GM19193 (cell line): ENCODE measurements around the gene CA4.

Experiments
- POLR2A ChIP-seq: IDR thresholded peaks from 4 replicates; pipeline ENCODE4 v1.6.1; 2011; ENCODE audit not compliant: insufficient read depth, insufficient read length; ENCODE audit errors: extremely low read depth

CA4 gene

GRCh38 chr17:60154616-60155426 lies 5.0 kb downstream of the CA4 start:
- no peak for TF ChIP-seq POLR2A

- TF ChIP-seq POLR2A = no peak
These were observed 5.6 kb downstream of the CA4 start for GRCh38 chr17:60155427-60155814.

- no peak for TF ChIP-seq POLR2A
These were observed 6.0 kb downstream of the CA4 start for GRCh38 chr17:60155815-60156214.

GRCh38 chr17:60156746-60157145 lies 7.0 kb downstream of the CA4 start:
- TF ChIP-seq POLR2A = no peak

- no peak for TF ChIP-seq POLR2A
These were observed 7.8 kb downstream of the CA4 start for GRCh38 chr17:60157487-60158040.

GRCh38 chr17:60158751-60159478 lies 9.1 kb downstream of the CA4 start:
- no peak for TF ChIP-seq POLR2A

- no peak for TF ChIP-seq POLR2A
These were observed 9.7 kb downstream of the CA4 start for GRCh38 chr17:60159479-60159866.

- no peak for TF ChIP-seq POLR2A
These were observed 11.2 kb downstream of the CA4 start for GRCh38 chr17:60160829-60161501.

- TF ChIP-seq POLR2A = no peak
These were observed 12.0 kb downstream of the CA4 start for GRCh38 chr17:60161598-60162330.

- TF ChIP-seq POLR2A = no peak
These were observed 13.5 kb downstream of the CA4 start for GRCh38 chr17:60163108-60163784.

GRCh38 chr17:60164164-60164563 lies 14.4 kb downstream of the CA4 start:
- no peak for TF ChIP-seq POLR2A

GRCh38 chr17:60164697-60165096 lies 14.9 kb downstream of the CA4 start:
- TF ChIP-seq POLR2A = no peak

GRCh38 chr17:60165223-60165622 lies 15.4 kb downstream of the CA4 start:
- no peak for TF ChIP-seq POLR2A

GRCh38 chr17:60165971-60166370 lies 16.2 kb downstream of the CA4 start:
- TF ChIP-seq POLR2A = no peak
